H1 (cell line): ENCODE results near the gene PITRM1. TPM values are rescaled to one million over a fixed set of nuclear protein-coding genes. Genes with fewer than 3 reads are reported as not detected.

ENCODE experiments used
- CREB1 ChIP-seq: IDR thresholded peaks from 2 replicates; pipeline ENCODE4 v1.6.1; 2012; ENCODE audit warnings: inconsistent platforms
- RBBP5 ChIP-seq: IDR thresholded peaks from 2 replicates; pipeline ENCODE4 v1.7.1; 2012; ENCODE audit warnings: low read depth, mild to moderate bottlenecking, inconsistent platforms, low read length, moderate library complexity, borderline replicate concordance
- polyA plus RNA-seq, 7 experiments: library from polyadenylated mRNA; depleted of rRNA in 3 of 7; stranded (reverse) in 5 of 7; unstranded in 2 of 7; fragments of >200 nt in 5 of 7; fragments of 200-250 nt in 2 of 7; gene quantifications; 1 replicate in 5 of 7; 2 replicates in 1 of 7; 4 replicates in 1 of 7; pipeline versions ENCODE4 v1.2.1 to v1.2.3, GENCODE V29; 2011 to 2013; ENCODE audit warnings: missing spikeins in 2 of 7, mixed read lengths in 2 of 7
- total RNA-seq: library from RNA; stranded (reverse); fragmentation: NEBNext Ultra II Directional; extraction: Animal tissue kit (Norgen Biotek cat#: 25700); gene quantifications from 2 replicates; pipeline ENCODE4 v1.2.1, GENCODE V29; 2021

The PITRM1 gene
- total and polyA plus RNA-seq, 2 of the 8 experiments (the other 6 are each of a cell fraction or from before 2014, with no cell fraction given): 18.6 to 31.5 TPM

DNA sequence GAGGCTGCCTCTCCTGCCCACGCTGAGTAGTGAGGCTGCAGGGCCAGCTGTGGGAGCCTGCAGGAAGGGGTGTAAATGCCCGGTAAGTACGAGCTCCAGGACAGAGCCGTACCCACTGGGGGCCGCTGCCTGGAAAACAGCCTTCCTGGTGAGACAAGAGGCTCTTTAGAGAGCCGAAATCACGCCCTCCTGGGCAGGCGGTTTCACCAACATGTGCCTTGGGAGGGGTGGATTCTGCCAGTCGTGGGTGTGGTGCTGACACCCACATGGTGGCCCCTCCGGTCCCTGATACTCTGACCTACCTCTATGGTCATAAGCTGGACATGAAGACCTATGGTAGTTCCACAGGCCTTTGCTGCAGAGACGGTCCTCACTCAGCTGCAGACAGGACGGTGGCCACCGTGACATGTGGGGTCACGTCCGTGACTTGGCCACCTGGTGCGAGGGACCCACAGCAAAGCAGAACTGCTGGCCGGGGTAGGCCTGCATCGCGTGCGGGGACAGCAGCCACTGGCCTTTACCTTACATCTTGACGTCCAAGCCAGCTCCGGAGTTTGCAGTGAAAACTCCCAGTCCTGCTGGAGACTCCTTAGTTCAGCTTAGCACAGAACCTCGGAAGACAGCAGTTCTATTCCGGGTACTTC is 46.9 kb downstream of the PITRM1 start (continued):
- no peak for TF ChIP-seq CREB1
- no peak for TF ChIP-seq RBBP5
